ENCODE measurements around the gene PALM3.

PALM3 gene

DNA sequence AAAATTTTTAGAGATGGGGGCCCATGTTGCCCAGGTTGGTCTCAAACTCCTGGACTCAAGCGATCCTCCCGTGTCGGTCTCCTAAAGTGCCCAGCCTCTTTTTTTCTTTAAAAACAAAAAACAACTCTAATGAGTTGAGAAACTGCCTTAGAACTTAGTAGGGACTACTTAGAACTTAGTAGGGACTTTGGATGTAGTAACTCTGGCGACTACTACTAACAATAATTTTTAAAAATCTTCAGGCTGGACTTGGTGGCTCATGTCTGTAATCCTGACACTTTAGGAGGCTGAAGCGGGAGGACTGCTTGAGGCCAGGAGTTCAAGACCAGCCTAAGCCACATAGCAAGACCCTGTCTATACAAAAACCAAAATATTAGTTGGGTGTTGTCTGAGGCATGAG lies 24.2 kb upstream of the PALM3 start:
- no peaks in the 10 kb centered on the region for H3K9me3 ChIP-seq (ENCODE audit: severe bottlenecking)
- H3K27me3 ChIP-seq (ENCODE audit: insufficient read depth, low read depth, severe bottlenecking), result no peaks in the 10 kb centered on the region
- H3K27ac ChIP-seq, result no peak overlapping the region
- DNase-seq, result no peak
- H3K4me3 ChIP-seq (ENCODE audit: low read depth, low read length), result no peak overlapping the region
- H3K36me3 ChIP-seq, result peaks cover 31% of the 10 kb centered on the region
- TF ChIP-seq, protein P1, sequence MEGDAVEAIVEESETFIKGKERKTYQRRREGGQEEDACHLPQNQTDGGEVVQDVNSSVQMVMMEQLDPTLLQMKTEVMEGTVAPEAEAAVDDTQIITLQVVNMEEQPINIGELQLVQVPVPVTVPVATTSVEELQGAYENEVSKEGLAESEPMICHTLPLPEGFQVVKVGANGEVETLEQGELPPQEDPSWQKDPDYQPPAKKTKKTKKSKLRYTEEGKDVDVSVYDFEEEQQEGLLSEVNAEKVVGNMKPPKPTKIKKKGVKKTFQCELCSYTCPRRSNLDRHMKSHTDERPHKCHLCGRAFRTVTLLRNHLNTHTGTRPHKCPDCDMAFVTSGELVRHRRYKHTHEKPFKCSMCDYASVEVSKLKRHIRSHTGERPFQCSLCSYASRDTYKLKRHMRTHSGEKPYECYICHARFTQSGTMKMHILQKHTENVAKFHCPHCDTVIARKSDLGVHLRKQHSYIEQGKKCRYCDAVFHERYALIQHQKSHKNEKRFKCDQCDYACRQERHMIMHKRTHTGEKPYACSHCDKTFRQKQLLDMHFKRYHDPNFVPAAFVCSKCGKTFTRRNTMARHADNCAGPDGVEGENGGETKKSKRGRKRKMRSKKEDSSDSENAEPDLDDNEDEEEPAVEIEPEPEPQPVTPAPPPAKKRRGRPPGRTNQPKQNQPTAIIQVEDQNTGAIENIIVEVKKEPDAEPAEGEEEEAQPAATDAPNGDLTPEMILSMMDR (IDR thresholded peaks at IDR 0.05; ENCODE audit: low read depth, low read length), result no peak

DNA sequence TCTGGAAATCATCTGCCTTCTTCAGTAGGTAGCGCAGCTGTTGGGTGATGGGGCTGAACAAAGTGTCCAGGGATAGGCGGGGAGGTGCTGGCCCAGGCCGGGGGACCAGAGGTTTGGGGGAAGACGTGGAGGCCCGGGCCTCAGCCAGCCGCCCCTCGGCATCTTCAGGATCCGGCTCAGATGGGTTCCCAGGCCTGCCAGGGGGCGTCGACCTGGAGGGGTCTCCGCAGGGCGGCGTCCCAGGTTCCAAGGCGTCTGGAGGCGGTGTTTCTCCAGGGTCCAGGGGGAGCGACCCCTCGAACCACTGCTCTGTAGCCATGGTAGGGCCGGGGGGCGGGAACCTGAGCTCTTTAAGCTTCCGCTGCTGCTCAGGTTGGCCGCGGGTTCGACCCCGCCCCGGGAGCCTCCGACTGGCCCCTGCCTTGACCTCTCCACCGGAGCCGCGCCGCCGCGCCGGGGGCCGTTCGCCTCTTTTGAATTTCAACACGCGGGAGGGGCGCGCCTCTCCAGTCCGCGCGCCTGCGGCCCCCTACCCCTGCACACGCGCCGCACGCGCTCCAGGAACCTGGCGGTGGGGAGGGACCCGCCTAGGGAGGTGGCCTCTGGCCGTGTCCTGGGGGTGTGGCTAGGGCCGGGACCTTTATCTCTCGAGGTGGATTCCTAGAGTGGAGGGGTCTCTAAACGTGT lies 23.6 kb upstream of the PALM3 start, which contains the start of gene C19orf67:
TSS of gene C19orf67 (minus strand) at position 475 of the 687 bp plus-strand sequence. CDS start at position 319, 156 bp downstream.
- H3K4me3 ChIP-seq (ENCODE audit: low read depth, low read length), result no peak within 1 kb of the TSS
- DNase-seq, result no peak

DNA sequence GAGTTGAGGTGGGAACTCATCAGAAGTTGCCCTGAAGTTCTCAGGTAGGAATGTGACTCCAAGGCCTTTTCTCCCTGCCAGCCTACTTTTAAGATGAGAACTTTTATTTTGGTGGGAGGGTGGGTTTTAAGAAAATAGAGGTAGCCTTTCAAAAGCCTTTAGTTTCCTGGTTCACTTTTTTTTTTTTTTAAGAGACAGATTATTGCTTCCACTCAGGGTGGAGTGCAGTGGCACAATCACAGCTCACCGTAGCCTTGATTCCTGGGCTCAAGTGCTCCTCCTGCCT lies 20.7 kb upstream of the PALM3 start:
- no peaks in the 10 kb centered on the region for H3K27me3 ChIP-seq (ENCODE audit: insufficient read depth, low read depth, severe bottlenecking)
- no peak for DNase-seq
- H3K4me3 ChIP-seq (ENCODE audit: low read depth, low read length), result no peak overlapping the region
- TF ChIP-seq, protein P1 (IDR thresholded peaks at IDR 0.05; ENCODE audit: low read depth, low read length), result no peak
- no peaks in the 10 kb centered on the region for H3K9me3 ChIP-seq (ENCODE audit: severe bottlenecking)
- no peak overlapping the region for H3K27ac ChIP-seq
- H3K36me3 ChIP-seq, result peaks cover 16% of the 10 kb centered on the region

More for the DNA sequence above, 23.6 kb upstream of the PALM3 start, which contains the start of gene C19orf67:
- Histone ChIP-seq H3K27ac (no peak within 1 kb of the TSS), H3K9me3 (ENCODE audit: severe bottlenecking) (no peaks in the 10 kb centered on the region), H3K36me3 (peaks cover 31% of the 10 kb centered on the region), H3K27me3 (ENCODE audit: insufficient read depth, low read depth, severe bottlenecking) (no peaks in the 10 kb centered on the region)
- TF ChIP-seq, protein P1 (IDR thresholded peaks at IDR 0.05; ENCODE audit: low read depth, low read length), result no peak

- peak; percentile 61 for DNase-seq
- no peaks in the 10 kb centered on the region for H3K9me3 ChIP-seq (ENCODE audit: severe bottlenecking)
- H3K4me3 ChIP-seq (ENCODE audit: low read depth, low read length), result peak overlapping the region; percentile 66
- TF ChIP-seq, protein P1 (IDR thresholded peaks at IDR 0.05; ENCODE audit: low read depth, low read length), result no peak
- H3K27me3 ChIP-seq (ENCODE audit: insufficient read depth, low read depth, severe bottlenecking), result no peaks in the 10 kb centered on the region
- H3K36me3 ChIP-seq, result peaks cover 10% of the 10 kb centered on the region
- H3K27ac ChIP-seq, result peak overlapping the region; percentile 54
Measured at GRCh38 chr19:14081797-14082674, 20.2 kb upstream of the PALM3 start.

- H3K27ac ChIP-seq, result peak overlapping the region; percentile 54
- TF ChIP-seq, protein P1 (IDR thresholded peaks at IDR 0.05; ENCODE audit: low read depth, low read length), result no peak
- H3K36me3 ChIP-seq, result peaks cover 1% of the 10 kb centered on the region
- H3K4me3 ChIP-seq (ENCODE audit: low read depth, low read length), result peak overlapping the region; percentile 66
- H3K9me3 ChIP-seq (ENCODE audit: severe bottlenecking), result no peaks in the 10 kb centered on the region
- DNase-seq, result peak; percentile 98
- H3K27me3 ChIP-seq (ENCODE audit: insufficient read depth, low read depth, severe bottlenecking), result no peaks in the 10 kb centered on the region
Measured at GRCh38 chr19:14080887-14081796, 19.3 kb upstream of the PALM3 start.

Data from WERI-Rb-1 (cell line).